HEK293T (cell line): Measurements from ENCODE around the gene OPALIN.
A peak's percentile ranks its signal among the peaks of the same experiment; 100 is the strongest.

Experiments used
- CTCF ChIA-PET: fragments of 350-600 bp; formaldehyde crosslinking; extraction: SDS; loops from one replicate; lab custom pipeline; 2021; ENCODE audit warnings: antibody characterized with exemption, inconsistent platforms; lab: Yijun Ruan, JAX
- POLR2A ChIA-PET: fragments of 350-600 bp; formaldehyde crosslinking; extraction: SDS; loops from one replicate; lab custom pipeline; 2020; ENCODE audit warnings: antibody characterized with exemption, inconsistent platforms; lab: Yijun Ruan, JAX
- DNase-seq: peaks from one replicate; pipeline ENCODE4 v3.0.0; 2012; ENCODE audit warnings: mixed read lengths; ENCODE audit errors: extremely low spot score
- ARNT ChIP-seq: fragments of 450-650 bp; IDR thresholded peaks from 2 replicates; pipeline ENCODE4 v1.6.1; 2017; ENCODE audit warnings: mild to moderate bottlenecking
- BHLHE40 ChIP-seq: fragments of 450-650 bp; IDR thresholded peaks from 2 replicates; pipeline ENCODE4 v1.6.1; 2016; ENCODE audit warnings: mild to moderate bottlenecking, moderate library complexity, borderline replicate concordance
- CTBP1 ChIP-seq: fragments of 450-650 bp; IDR thresholded peaks from 2 replicates; pipeline ENCODE4 v1.6.1; 2016; ENCODE audit warnings: borderline replicate concordance
- ELF4 ChIP-seq: fragments of 450-650 bp; IDR thresholded peaks from 2 replicates; pipeline ENCODE4 v1.6.1; 2017; ENCODE audit warnings: antibody characterized with exemption
- FOXA1 ChIP-seq: fragments of 450-650 bp; IDR thresholded peaks from 2 replicates; pipeline ENCODE4 v1.6.1; 2016; ENCODE audit warnings: mild to moderate bottlenecking
- FOXK2 ChIP-seq: fragments of 450-650 bp; IDR thresholded peaks from 2 replicates; pipeline ENCODE4 v1.6.1; 2016; ENCODE audit warnings: mild to moderate bottlenecking
- FOXM1 ChIP-seq: fragments of 450-650 bp; IDR thresholded peaks from 2 replicates; pipeline ENCODE4 v1.6.1; 2017; ENCODE audit warnings: mild to moderate bottlenecking, borderline replicate concordance
- HDGF ChIP-seq: fragments of 450-650 bp; IDR thresholded peaks from 2 replicates; pipeline ENCODE4 v1.6.1; 2017; ENCODE audit warnings: antibody characterized with exemption, borderline replicate concordance
- L3MBTL2 ChIP-seq: fragments of 450-650 bp; conservative IDR thresholded peaks from 2 replicates; pipeline ENCODE4 v1.6.1; 2016; ENCODE audit warnings: mild to moderate bottlenecking
- LEF1 ChIP-seq: fragments of 450-650 bp; IDR thresholded peaks from 2 replicates; pipeline ENCODE4 v1.6.1; 2017; ENCODE audit warnings: mild to moderate bottlenecking, borderline replicate concordance
- NFRKB ChIP-seq: fragments of 450-650 bp; IDR thresholded peaks from 2 replicates; pipeline ENCODE4 v1.6.1; 2016; ENCODE audit warnings: mild to moderate bottlenecking, moderate library complexity
- PKNOX1 ChIP-seq: fragments of 450-650 bp; IDR thresholded peaks from 2 replicates; pipeline ENCODE4 v1.6.1; 2016
- SP1 ChIP-seq: fragments of 450-650 bp; IDR thresholded peaks from 2 replicates; pipeline ENCODE4 v1.6.1; 2017
- SUZ12 ChIP-seq: fragments of 450-650 bp; IDR thresholded peaks from 2 replicates; pipeline ENCODE4 v1.6.1; 2016; ENCODE audit warnings: mild to moderate bottlenecking
- TARDBP ChIP-seq: fragments of 450-650 bp; IDR thresholded peaks from 2 replicates; pipeline ENCODE4 v1.6.1; 2016
- ZNF384 ChIP-seq: fragments of 450-650 bp; IDR thresholded peaks from 2 replicates; pipeline ENCODE4 v1.6.1; 2016

The OPALIN gene

GRCh38 chr10:96401036-96401435 is 42.2 kb upstream of the OPALIN start:
- ChIA-PET CTCF (interaction anchor here (1.4 kb wide), 1 partner anchor 13 kb away, joined by 3 read pairs; no protein-coding TSS in a partner anchor), POLR2A (no interaction called here)
- no peak for TF ChIP-seq ZNF384
- TF ChIP-seq FOXA1 = no peak
- TF ChIP-seq HDGF = no peak
- TF ChIP-seq SUZ12 = no peak
- TF ChIP-seq SP1 = no peak
- no peak for TF ChIP-seq FOXM1
- TF ChIP-seq TARDBP = no peak
- TF ChIP-seq L3MBTL2 = no peak
- TF ChIP-seq NFRKB = no peak
- no peak for TF ChIP-seq FOXK2
- TF ChIP-seq BHLHE40 = no peak
- TF ChIP-seq LEF1 = no peak
- no peak for TF ChIP-seq ELF4
- DNase-seq = no peak

GRCh38 chr10:96400465-96400864 is 41.7 kb upstream of the OPALIN start:
- TF ChIP-seq SP1 = no peak
- TF ChIP-seq CTBP1 = no peak
- no peak for TF ChIP-seq PKNOX1
- no peak for TF ChIP-seq FOXM1
- no peak for DNase-seq
- CTCF ChIA-PET = no interaction called here
- POLR2A ChIA-PET = no interaction called here

- no peak for DNase-seq
- TF ChIP-seq BHLHE40 = no peak
- TF ChIP-seq FOXK2 = no peak
- TF ChIP-seq SP1 = no peak
- TF ChIP-seq SUZ12 = no peak
- TF ChIP-seq ARNT = no peak
- TF ChIP-seq HDGF = no peak
- no peak for TF ChIP-seq TARDBP
- TF ChIP-seq NFRKB = no peak
- no peak for TF ChIP-seq LEF1
- TF ChIP-seq L3MBTL2 = no peak
- no peak for TF ChIP-seq FOXM1
- TF ChIP-seq ELF4 = no peak
- no peak for TF ChIP-seq FOXA1
- no peak for TF ChIP-seq CTBP1
- TF ChIP-seq ZNF384 = no peak
- TF ChIP-seq PKNOX1 = no peak
- CTCF ChIA-PET = no interaction called here
- POLR2A ChIA-PET = no interaction called here
Measured at GRCh38 chr10:96397902-96398301, 39.1 kb upstream of the OPALIN start.

GRCh38 chr10:96395931-96396877 is 37.4 kb upstream of the OPALIN start:
- POLR2A ChIA-PET = no interaction called here
- TF ChIP-seq ARNT = no peak
- no peak for TF ChIP-seq FOXK2
- no peak for TF ChIP-seq TARDBP
- no peak for TF ChIP-seq SUZ12
- no peak for TF ChIP-seq BHLHE40
- no peak for TF ChIP-seq FOXA1
- TF ChIP-seq ELF4 = no peak
- no peak for TF ChIP-seq NFRKB
- TF ChIP-seq SP1 = no peak
- TF ChIP-seq FOXM1 = no peak
- no peak for TF ChIP-seq LEF1
- no peak for TF ChIP-seq CTBP1
- TF ChIP-seq HDGF = no peak
- TF ChIP-seq ZNF384 = no peak
- no peak for TF ChIP-seq L3MBTL2
- TF ChIP-seq PKNOX1 = no peak
- DNase-seq = peak; percentile 88
- CTCF ChIA-PET = interaction anchor here (0.7 to 1.4 kb wide), 5 partner anchors 117 to 273 kb away, joined by 3 to 6 read pairs (median 3); partner anchors contain the start of gene TLL2

GRCh38 chr10:96390460-96390864 is 31.7 kb upstream of the OPALIN start:
- ChIA-PET CTCF (no interaction called here), POLR2A (no interaction called here)
- TF ChIP-seq TARDBP (no peak), BHLHE40 (no peak), FOXK2 (no peak), L3MBTL2 (no peak), ELF4 (no peak), CTBP1 (no peak), HDGF (no peak), FOXM1 (no peak), LEF1 (no peak), PKNOX1 (no peak), FOXA1 (no peak), ZNF384 (no peak), SUZ12 (no peak), ARNT (no peak), NFRKB (no peak)
- no peak for DNase-seq
